NCI-H226 (cell line): Measurements from ENCODE around the gene NCAN.
A peak's percentile ranks its signal among the peaks of the same experiment; 100 is the strongest.
"Not testable (repeated sequence)": the region's sequence is repeated elsewhere in the genome, so short reads cannot be mapped to it uniquely, and the experiment has no call there.

Source experiments
- DNase-seq: peaks from one replicate; pipeline ENCODE4 v3.0.0-alpha.2; 2015

The NCAN gene

GRCh38 chr19:19226204-19226603, 14.4 kb downstream of the NCAN start:
- DNase-seq = no peak

GRCh38 chr19:19226663-19227062, 14.9 kb downstream of the NCAN start:
- DNase-seq = no peak

- DNase-seq = no peak
These were observed 15.5 kb downstream of the NCAN start for GRCh38 chr19:19227217-19227616.

- DNase-seq = no peak
These were observed 17.9 kb downstream of the NCAN start for GRCh38 chr19:19229701-19230100.

- no peak for DNase-seq
These were observed 19.2 kb downstream of the NCAN start for GRCh38 chr19:19230999-19231398.

- DNase-seq = no peak
These were observed 20.5 kb downstream of the NCAN start for GRCh38 chr19:19232261-19232721.

- no peak for DNase-seq
These were observed 22.6 kb downstream of the NCAN start for GRCh38 chr19:19234220-19234816.

GRCh38 chr19:19236173-19236572, 24.4 kb downstream of the NCAN start:
- no peak for DNase-seq

GRCh38 chr19:19238126-19238894, 26.6 kb downstream of the NCAN start:
- no peak for DNase-seq

- no peak for DNase-seq
These were observed 27.9 kb downstream of the NCAN start for GRCh38 chr19:19239675-19240074.

- no peak for DNase-seq
These were observed 28.7 kb downstream of the NCAN start for GRCh38 chr19:19240476-19240875.

- DNase-seq = no peak
These were observed 38.5 kb downstream of the NCAN start for GRCh38 chr19:19250196-19250801.

- not testable (repeated sequence) for DNase-seq
These were observed 41.7 kb downstream of the NCAN start for GRCh38 chr19:19253409-19253808.

- no peak for DNase-seq
These were observed 44.6 kb downstream of the NCAN start for GRCh38 chr19:19256072-19256969.

- no peak for DNase-seq
These were observed 45.4 kb downstream of the NCAN start for GRCh38 chr19:19257137-19257536.

- DNase-seq = no peak
These were observed 46.3 kb downstream of the NCAN start for GRCh38 chr19:19257836-19258588.

- DNase-seq = no peak
These were observed 47.0 kb downstream of the NCAN start for GRCh38 chr19:19258589-19259338.

GRCh38 chr19:19259741-19260140, 48.0 kb downstream of the NCAN start:
- peak; percentile 39 for DNase-seq

GRCh38 chr19:19260417-19261214, 48.9 kb downstream of the NCAN start:
- no peak for DNase-seq

GRCh38 chr19:19261350-19262189, 49.8 kb downstream of the NCAN start:
- no peak for DNase-seq
